ENCODE results near the gene SCAND1.

- TF ChIP-seq YY1 (IDR thresholded peaks at IDR 0.05; ENCODE audit: insufficient read depth, insufficient read length) (no peak), ZNF274 (IDR thresholded peaks at IDR 0.05; ENCODE audit: low read depth, low read length) (no peak), SUZ12 (IDR thresholded peaks at IDR 0.05; ENCODE audit: extremely low read depth, insufficient read depth, insufficient read length) (no peak)
Measured at GRCh38 chr20:36004045-36004444, 49.7 kb upstream of the SCAND1 start.
